ENCODE measurements around the gene XAGE3. TPM values are rescaled to one million over a fixed set of nuclear protein-coding genes. Genes with fewer than 3 reads are reported as not detected.
"Not testable (repeated sequence)": the region's sequence is repeated elsewhere in the genome, so short reads cannot be mapped to it uniquely, and the experiment has no call there.

The XAGE3 gene
- total RNA-seq, 4 donors from 2014 or later = not detected

GRCh38 chrX:52852110-52852860, 15.6 kb downstream of the XAGE3 start:
- H3K36me3 ChIP-seq = no peaks in the 10 kb centered on the region
- no peaks in the 10 kb centered on the region for H3K27me3 ChIP-seq
- WGBS, 2 donors = 87 to 93% methylated on average over 9 of the region's 9 CpGs
- no peak for DNase-seq
- H3K4me3 ChIP-seq (replicated peaks in 1 of 3) = no peak overlapping the region
- TF ChIP-seq CTCF (IDR thresholded peaks at IDR 0.05) (no peak), POLR2A (IDR thresholded peaks at IDR 0.05) (no peak)
- no peaks in the 10 kb centered on the region for H3K4me1 ChIP-seq
- H3K9me3 ChIP-seq = no peaks in the 10 kb centered on the region
- intact Hi-C loops (cut with DNase I) = no loop called here
- H3K27ac ChIP-seq = no peak overlapping the region

- H3K9me3 ChIP-seq; H3K4me3 ChIP-seq (replicated peaks in 1 of 3); H3K4me1 ChIP-seq; intact Hi-C loops (cut with DNase I); H3K36me3 ChIP-seq; DNase-seq; H3K27me3 ChIP-seq; H3K27ac ChIP-seq: not testable (repeated sequence)
- 89 to 90% methylated on average over 3 of the region's 3 CpGs for WGBS, 2 donors
Measured at GRCh38 chrX:52843619-52844018, 24.3 kb downstream of the XAGE3 start.

- H3K4me3 ChIP-seq (replicated peaks in 1 of 3) = no peak overlapping the region
- no peak for DNase-seq
- H3K4me1 ChIP-seq = no peaks in the 10 kb centered on the region
- intact Hi-C loops (cut with DNase I) = no loop called here
- H3K27ac ChIP-seq = no peak overlapping the region
- no peaks in the 10 kb centered on the region for H3K36me3 ChIP-seq
- H3K9me3 ChIP-seq = no peaks in the 10 kb centered on the region
- TF ChIP-seq CTCF (IDR thresholded peaks at IDR 0.05) = no peak
- no peak for TF ChIP-seq POLR2A (IDR thresholded peaks at IDR 0.05)
- H3K27me3 ChIP-seq = no peaks in the 10 kb centered on the region
- 76 to 89% methylated on average over 2 of the region's 2 CpGs for WGBS, 2 donors
Measured at GRCh38 chrX:52839137-52839536, 28.7 kb downstream of the XAGE3 start.

- TF ChIP-seq CTCF (IDR thresholded peaks at IDR 0.05) (no peak), POLR2A (IDR thresholded peaks at IDR 0.05) (no peak)
- H3K36me3 ChIP-seq = no peaks in the 10 kb centered on the region
- no peaks in the 10 kb centered on the region for H3K4me1 ChIP-seq
- no peak overlapping the region for H3K27ac ChIP-seq
- H3K4me3 ChIP-seq (replicated peaks in 1 of 3) = no peak overlapping the region
- no peak for DNase-seq
- intact Hi-C loops (cut with DNase I) = no loop called here
- H3K9me3 ChIP-seq = no peaks in the 10 kb centered on the region
- no peaks in the 10 kb centered on the region for H3K27me3 ChIP-seq
- WGBS, 2 donors = 56 to 69% methylated on average over 2 of the region's 3 CpGs
Measured at GRCh38 chrX:52830551-52830950, 37.3 kb downstream of the XAGE3 start.

GRCh38 chrX:52824608-52825007, 43.3 kb downstream of the XAGE3 start:
- peaks cover 0 to 4% of the 10 kb centered on the region in 2 donors for H3K4me1 ChIP-seq
- no peak for DNase-seq
- WGBS, 2 donors = 83 to 90% methylated on average over 2 of the region's 2 CpGs
- no peaks in the 10 kb centered on the region for H3K36me3 ChIP-seq
- no peaks in the 10 kb centered on the region for H3K27me3 ChIP-seq
- intact Hi-C loops (cut with DNase I) = no loop called here
- H3K9me3 ChIP-seq = no peaks in the 10 kb centered on the region
- no peak overlapping the region for H3K27ac ChIP-seq
- H3K4me3 ChIP-seq (replicated peaks in 1 of 3) = no peak overlapping the region
- no peak for TF ChIP-seq POLR2A (IDR thresholded peaks at IDR 0.05)

- Histone ChIP-seq H3K27ac (no peak overlapping the region), H3K9me3 (no peaks in the 10 kb centered on the region), H3K4me3 (replicated peaks in 1 of 3) (no peak overlapping the region), H3K36me3 (no peaks in the 10 kb centered on the region), H3K27me3 (no peaks in the 10 kb centered on the region), H3K4me1 (peaks cover 0 to 4% of the 10 kb centered on the region in 2 donors)
- DNase-seq = peak; percentile 54 to 58
- TF ChIP-seq POLR2A (IDR thresholded peaks at IDR 0.05) (no peak), CTCF (IDR thresholded peaks at IDR 0.05) (no peak)
- intact Hi-C loops (cut with DNase I) = no loop called here
- WGBS, 2 donors = 48 to 86% methylated on average over 7 to 11 of the region's 11 CpGs
Measured at GRCh38 chrX:52821079-52821760, 46.7 kb downstream of the XAGE3 start.
